Measurements from ENCODE around the gene SYNE4. TPM values are rescaled to one million over a fixed set of nuclear protein-coding genes. Genes with fewer than 3 reads are reported as not detected.

The SYNE4 gene, protein sequence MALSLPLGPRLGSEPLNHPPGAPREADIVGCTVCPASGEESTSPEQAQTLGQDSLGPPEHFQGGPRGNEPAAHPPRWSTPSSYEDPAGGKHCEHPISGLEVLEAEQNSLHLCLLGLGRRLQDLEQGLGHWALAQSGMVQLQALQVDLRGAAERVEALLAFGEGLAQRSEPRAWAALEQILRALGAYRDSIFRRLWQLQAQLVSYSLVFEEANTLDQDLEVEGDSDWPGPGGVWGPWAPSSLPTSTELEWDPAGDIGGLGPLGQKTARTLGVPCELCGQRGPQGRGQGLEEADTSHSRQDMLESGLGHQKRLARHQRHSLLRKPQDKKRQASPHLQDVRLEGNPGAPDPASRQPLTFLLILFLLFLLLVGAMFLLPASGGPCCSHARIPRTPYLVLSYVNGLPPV
- total RNA-seq = 1 to 10 TPM in 1 of 4 donors, under 1 TPM in 1, not detected in 2; 0.24 to 1.7 TPM

DNA sequence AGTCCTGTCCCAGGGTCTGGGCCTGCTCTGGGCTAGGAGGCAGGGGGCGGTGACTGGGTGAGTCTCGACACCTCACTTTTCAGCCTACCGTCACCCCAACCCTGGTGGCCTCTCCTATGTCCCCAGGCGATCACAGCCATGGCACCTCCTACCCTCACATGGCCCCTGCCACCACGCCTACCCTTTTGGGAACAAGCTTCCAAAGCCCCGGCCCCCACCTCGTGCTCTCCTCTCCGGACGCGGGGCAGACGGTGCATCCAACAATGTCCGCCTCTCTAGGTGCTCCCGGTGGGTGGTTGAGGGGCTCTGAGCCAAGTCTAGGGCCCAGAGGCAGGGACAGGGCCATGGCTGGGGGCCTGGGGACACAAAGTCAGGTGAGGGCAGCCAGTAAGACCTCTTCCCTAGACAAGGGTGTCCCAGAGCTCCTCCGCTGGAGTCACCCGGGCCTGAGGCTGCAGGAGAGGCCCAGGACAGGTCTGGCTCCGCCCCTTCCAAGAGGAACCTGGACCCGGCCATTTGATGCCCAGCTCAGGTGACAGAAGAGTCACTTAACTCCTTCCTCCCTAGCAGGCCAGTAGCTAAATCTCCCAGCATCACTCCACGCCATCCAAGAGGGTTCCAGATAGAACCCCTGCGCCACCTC lies at the start of gene SYNE4:
TSS of gene SYNE4 (minus strand) at position 478 of the 643 bp plus-strand sequence. CDS start at position 346, 132 bp downstream.
- Histone ChIP-seq H3K4me3 (peak within 1 kb of the TSS; percentile 22 to 42), H3K9me3 (no peaks in the 10 kb centered on the region), H3K27ac (peak within 1 kb of the TSS; percentile 23 to 67), H3K36me3 (no peaks in the 10 kb centered on the region), H3K4me1 (peaks cover 0 to 5% of the 10 kb centered on the region in 2 donors), H3K27me3 (no peaks in the 10 kb centered on the region)
- intact Hi-C loops (cut with DNase I; ENCODE audit: low total_unique reads) = no loop called here
- no peak for DNase-seq
- TF ChIP-seq, protein P1, sequence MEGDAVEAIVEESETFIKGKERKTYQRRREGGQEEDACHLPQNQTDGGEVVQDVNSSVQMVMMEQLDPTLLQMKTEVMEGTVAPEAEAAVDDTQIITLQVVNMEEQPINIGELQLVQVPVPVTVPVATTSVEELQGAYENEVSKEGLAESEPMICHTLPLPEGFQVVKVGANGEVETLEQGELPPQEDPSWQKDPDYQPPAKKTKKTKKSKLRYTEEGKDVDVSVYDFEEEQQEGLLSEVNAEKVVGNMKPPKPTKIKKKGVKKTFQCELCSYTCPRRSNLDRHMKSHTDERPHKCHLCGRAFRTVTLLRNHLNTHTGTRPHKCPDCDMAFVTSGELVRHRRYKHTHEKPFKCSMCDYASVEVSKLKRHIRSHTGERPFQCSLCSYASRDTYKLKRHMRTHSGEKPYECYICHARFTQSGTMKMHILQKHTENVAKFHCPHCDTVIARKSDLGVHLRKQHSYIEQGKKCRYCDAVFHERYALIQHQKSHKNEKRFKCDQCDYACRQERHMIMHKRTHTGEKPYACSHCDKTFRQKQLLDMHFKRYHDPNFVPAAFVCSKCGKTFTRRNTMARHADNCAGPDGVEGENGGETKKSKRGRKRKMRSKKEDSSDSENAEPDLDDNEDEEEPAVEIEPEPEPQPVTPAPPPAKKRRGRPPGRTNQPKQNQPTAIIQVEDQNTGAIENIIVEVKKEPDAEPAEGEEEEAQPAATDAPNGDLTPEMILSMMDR (IDR thresholded peaks at IDR 0.05) = no peak
- no peak for TF ChIP-seq POLR2A (IDR thresholded peaks at IDR 0.05)

GRCh38 chr19:36054733-36055686 lies 46.4 kb upstream of the SYNE4 start, which contains the start of gene WDR62:
Gene WDR62 (plus strand): TSS chr19:36054897. CDS start chr19:36054972, 75 bp downstream.
- no peaks in the 10 kb centered on the region for H3K9me3 ChIP-seq
- H3K27me3 ChIP-seq = no peaks in the 10 kb centered on the region
- peaks cover 0 to 7% of the 10 kb centered on the region in 2 donors for H3K4me1 ChIP-seq
- intact Hi-C loops (cut with DNase I; ENCODE audit: low total_unique reads) = loop anchor here (10.0 kb wide), 1 partner anchor 60 kb away; the partner anchor contains the start of genes OVOL3, POLR2I and TBCB
- TF ChIP-seq, protein P1 (IDR thresholded peaks at IDR 0.05) = no peak
- TF ChIP-seq POLR2A (IDR thresholded peaks at IDR 0.05) = no peak
- H3K27ac ChIP-seq = peak within 1 kb of the TSS; percentile 88 to 97
- H3K36me3 ChIP-seq = no peaks in the 10 kb centered on the region
- H3K4me3 ChIP-seq = peak within 1 kb of the TSS; percentile 50 to 54
- DNase-seq = peak; percentile 49 to 60

DNA sequence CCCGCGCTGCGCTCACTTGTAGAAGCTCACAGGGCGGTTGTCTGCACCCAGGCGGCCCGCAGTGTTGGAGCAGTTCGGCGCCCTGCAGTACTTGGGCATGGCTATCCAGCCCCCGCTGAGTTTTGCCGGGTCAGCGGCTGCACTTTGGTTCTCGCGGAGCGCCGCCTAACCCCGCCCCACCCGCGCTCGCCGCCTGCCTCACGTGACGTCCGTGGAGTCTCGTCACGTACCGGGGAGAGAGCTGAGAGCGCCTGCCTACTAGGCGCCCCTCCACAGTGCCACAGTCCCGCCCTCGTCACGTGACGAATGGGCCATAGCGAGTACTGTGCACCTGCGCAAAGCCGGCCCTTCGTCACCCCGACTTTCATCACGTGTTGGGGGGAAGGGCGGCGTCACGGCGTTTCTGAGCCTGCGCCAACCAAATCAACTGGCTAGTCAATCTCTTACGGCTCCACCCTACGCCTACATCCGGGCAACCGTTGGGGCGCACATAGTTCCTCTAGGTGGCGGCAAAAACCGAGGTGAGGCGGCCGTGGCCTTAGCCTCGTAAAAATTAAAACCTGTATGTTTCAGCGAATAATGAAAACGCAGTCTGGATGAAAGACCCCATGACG lies 45.6 kb upstream of the SYNE4 start, which contains the start of gene THAP8:
TSS of gene THAP8 (minus strand) at position 167 of the 614 bp plus-strand sequence. CDS start at position 99, 68 bp downstream.
- Histone ChIP-seq H3K4me3 (peak within 1 kb of the TSS; percentile 50 to 54), H3K27ac (peak within 1 kb of the TSS; percentile 88 to 97), H3K27me3 (no peaks in the 10 kb centered on the region), H3K4me1 (peaks cover 0 to 7% of the 10 kb centered on the region in 2 donors), H3K9me3 (no peaks in the 10 kb centered on the region), H3K36me3 (no peaks in the 10 kb centered on the region)
- peak; percentile 65 to 80 for TF ChIP-seq POLR2A (IDR thresholded peaks at IDR 0.05)
- TF ChIP-seq, protein P1 (IDR thresholded peaks at IDR 0.05) = peak; percentile 13 to 68 (median 55)
- intact Hi-C loops (cut with DNase I; ENCODE audit: low total_unique reads) = loop anchor here (10.0 kb wide), 1 partner anchor 61 kb away; the partner anchor contains the start of genes OVOL3, POLR2I and TBCB
- DNase-seq = peak; percentile 100

DNA sequence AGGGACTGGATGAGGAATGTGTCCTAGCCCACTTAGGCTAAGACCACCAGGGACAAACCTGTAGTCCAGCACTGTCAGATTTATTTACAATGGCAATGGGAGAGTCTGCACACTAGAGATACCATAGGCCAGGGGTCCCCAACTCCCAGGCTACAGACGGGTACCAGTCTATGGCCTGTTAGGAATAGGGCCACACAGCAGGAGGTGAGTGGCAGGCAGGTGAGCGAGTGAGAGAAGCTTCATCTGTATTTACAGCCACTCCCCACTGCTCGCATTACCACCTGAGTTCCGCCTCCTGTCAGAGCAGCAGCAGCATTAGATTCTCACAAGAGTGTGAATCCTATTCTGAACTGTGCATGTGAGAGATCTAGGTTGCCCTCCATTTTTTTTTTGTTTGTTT lies 43.0 kb upstream of the SYNE4 start:
- intact Hi-C loops (cut with DNase I; ENCODE audit: low total_unique reads) = loop anchor here (10.0 kb wide), 1 partner anchor 63 kb away; the partner anchor contains the start of genes OVOL3, POLR2I and TBCB
- H3K27ac ChIP-seq = no peak overlapping the region
- no peaks in the 10 kb centered on the region for H3K36me3 ChIP-seq
- no peaks in the 10 kb centered on the region for H3K27me3 ChIP-seq
- TF ChIP-seq POLR2A (IDR thresholded peaks at IDR 0.05) = no peak
- TF ChIP-seq, protein P1 (IDR thresholded peaks at IDR 0.05) = no peak
- no peak for DNase-seq
- peaks cover 0 to 7% of the 10 kb centered on the region in 2 donors for H3K4me1 ChIP-seq
- no peak overlapping the region for H3K4me3 ChIP-seq
- H3K9me3 ChIP-seq = no peaks in the 10 kb centered on the region

Measured in uterus (tissue), 4 donors.